ENCODE data around the gene INPP5B.
"Not testable (repeated sequence)": the region's sequence is repeated elsewhere in the genome, so short reads cannot be mapped to it uniquely, and the experiment has no call there.

INPP5B gene

GRCh38 chr1:37910886-37911285 lies 36.0 kb downstream of the INPP5B start:
- not testable (repeated sequence) for FAIRE-seq

- not testable (repeated sequence) for FAIRE-seq
Measured at GRCh38 chr1:37908531-37908930, 38.3 kb downstream of the INPP5B start.

GRCh38 chr1:37907416-37908125 lies 39.3 kb downstream of the INPP5B start:
- FAIRE-seq, result not testable (repeated sequence)

GRCh38 chr1:37906591-37906990 lies 40.3 kb downstream of the INPP5B start:
- FAIRE-seq, result not testable (repeated sequence)

- no peak for FAIRE-seq
Measured at GRCh38 chr1:37905727-37906126, 41.1 kb downstream of the INPP5B start.

GRCh38 chr1:37903921-37904320 lies 42.9 kb downstream of the INPP5B start:
- FAIRE-seq, result not testable (repeated sequence)

- no peak for FAIRE-seq
Measured at GRCh38 chr1:37902983-37903382, 43.9 kb downstream of the INPP5B start.

- no peak for FAIRE-seq
Measured at GRCh38 chr1:37901893-37902225, 45.0 kb downstream of the INPP5B start.

- FAIRE-seq, result no peak
Measured at GRCh38 chr1:37901191-37901892, 45.5 kb downstream of the INPP5B start.

- not testable (repeated sequence) for FAIRE-seq
Measured at GRCh38 chr1:37897563-37897962, 49.3 kb downstream of the INPP5B start.

- no peak for FAIRE-seq
Measured at GRCh38 chr1:37893673-37894072, 53.2 kb downstream of the INPP5B start.

GRCh38 chr1:37892151-37893047 lies 54.5 kb downstream of the INPP5B start:
- no peak for FAIRE-seq

- FAIRE-seq, result peak; percentile 69
Measured at GRCh38 chr1:37890378-37891014, 56.4 kb downstream of the INPP5B start.

- FAIRE-seq, result no peak
Measured at GRCh38 chr1:37888022-37888700, 58.7 kb downstream of the INPP5B start.

- no peak for FAIRE-seq
Measured at GRCh38 chr1:37884145-37884544, 62.7 kb downstream of the INPP5B start.

- no peak for FAIRE-seq
Measured at GRCh38 chr1:37883671-37884070, 63.2 kb downstream of the INPP5B start.

- no peak for FAIRE-seq
Measured at GRCh38 chr1:37879865-37880264, 67.0 kb downstream of the INPP5B start.

GRCh38 chr1:37878071-37878470 lies 68.8 kb downstream of the INPP5B start:
- FAIRE-seq, result no peak

- no peak for FAIRE-seq
Measured at GRCh38 chr1:37875833-37876232, 71.0 kb downstream of the INPP5B start.

GRCh38 chr1:37872692-37873091 lies 74.2 kb downstream of the INPP5B start:
- no peak for FAIRE-seq

- FAIRE-seq, result no peak
Measured at GRCh38 chr1:37868466-37868865, 78.4 kb downstream of the INPP5B start.

- no peak for FAIRE-seq
Measured at GRCh38 chr1:37867784-37868183, 79.1 kb downstream of the INPP5B start.

All from endometrium (tissue), 2 donors.